ENCODE measurements around the gene PALB2.
"Not testable (repeated sequence)": the region's sequence is repeated elsewhere in the genome, so short reads cannot be mapped to it uniquely, and the experiment has no call there.

Gene PALB2

GRCh38 chr16:23650674-23651416 is 9.7 kb upstream of the PALB2 start:
- DNase-seq (ENCODE audit: low read depth, low spot score): peak; percentile 3

GRCh38 chr16:23642246-23642774 is 1.2 kb upstream of the PALB2 start:
- peak; percentile 4 for DNase-seq (ENCODE audit: low read depth, low spot score)

GRCh38 chr16:23640615-23640930 is 537 bp downstream of the PALB2 start:
- no peak for DNase-seq (ENCODE audit: low read depth, low spot score)

- no peak for DNase-seq (ENCODE audit: low read depth, low spot score)
These were observed 5.2 kb downstream of the PALB2 start for GRCh38 chr16:23635958-23636357.

- no peak for DNase-seq (ENCODE audit: low read depth, low spot score)
These were observed 6.6 kb downstream of the PALB2 start for GRCh38 chr16:23634461-23635036.

- not testable (repeated sequence) for DNase-seq (ENCODE audit: low read depth, low spot score)
These were observed 9.2 kb downstream of the PALB2 start for GRCh38 chr16:23631874-23632273.

- DNase-seq (ENCODE audit: low read depth, low spot score): no peak
These were observed 11.6 kb downstream of the PALB2 start for GRCh38 chr16:23629516-23629915.

- DNase-seq (ENCODE audit: low read depth, low spot score): no peak
These were observed 17.0 kb downstream of the PALB2 start for GRCh38 chr16:23624092-23624491.

GRCh38 chr16:23615805-23616204 is 25.3 kb downstream of the PALB2 start:
- DNase-seq (ENCODE audit: low read depth, low spot score): no peak

- no peak for DNase-seq (ENCODE audit: low read depth, low spot score)
These were observed 29.2 kb downstream of the PALB2 start for GRCh38 chr16:23611936-23612335.

GRCh38 chr16:23610905-23611304 is 30.2 kb downstream of the PALB2 start:
- not testable (repeated sequence) for DNase-seq (ENCODE audit: low read depth, low spot score)

- no peak for DNase-seq (ENCODE audit: low read depth, low spot score)
These were observed 31.2 kb downstream of the PALB2 start for GRCh38 chr16:23609929-23610328.

GRCh38 chr16:23608194-23608593 is 32.9 kb downstream of the PALB2 start:
- no peak for DNase-seq (ENCODE audit: low read depth, low spot score)

GRCh38 chr16:23607726-23608125 is 33.4 kb downstream of the PALB2 start:
- DNase-seq (ENCODE audit: low read depth, low spot score): no peak

GRCh38 chr16:23597003-23597756 is 43.9 kb downstream of the PALB2 start:
- peak; percentile 87 for DNase-seq (ENCODE audit: low read depth, low spot score)

GRCh38 chr16:23595951-23596720 is 45.0 kb downstream of the PALB2 start, which contains the start of gene NDUFAB1:
Gene NDUFAB1 (minus strand): TSS chr16:23596316. CDS start chr16:23596290, 26 bp downstream.
- DNase-seq (ENCODE audit: low read depth, low spot score): peak; percentile 94

- peak; percentile 15 for DNase-seq (ENCODE audit: low read depth, low spot score)
These were observed 45.7 kb downstream of the PALB2 start for GRCh38 chr16:23595246-23595950.

- no peak for DNase-seq (ENCODE audit: low read depth, low spot score)
These were observed 46.9 kb downstream of the PALB2 start for GRCh38 chr16:23594186-23594585.

GRCh38 chr16:23590181-23590580 is 50.9 kb downstream of the PALB2 start:
- no peak for DNase-seq (ENCODE audit: low read depth, low spot score)

- no peak for DNase-seq (ENCODE audit: low read depth, low spot score)
These were observed 53.4 kb downstream of the PALB2 start for GRCh38 chr16:23587726-23588125.
